ENCODE measurements around the gene ANXA11. TPM values are rescaled to one million over a fixed set of nuclear protein-coding genes. Genes with fewer than 3 reads are reported as not detected.
A peak's percentile ranks its signal among the peaks of the same experiment; 100 is the strongest.

ANXA11 gene
- total RNA-seq, 1 experiment from 2014 or later = 327 TPM

DNA sequence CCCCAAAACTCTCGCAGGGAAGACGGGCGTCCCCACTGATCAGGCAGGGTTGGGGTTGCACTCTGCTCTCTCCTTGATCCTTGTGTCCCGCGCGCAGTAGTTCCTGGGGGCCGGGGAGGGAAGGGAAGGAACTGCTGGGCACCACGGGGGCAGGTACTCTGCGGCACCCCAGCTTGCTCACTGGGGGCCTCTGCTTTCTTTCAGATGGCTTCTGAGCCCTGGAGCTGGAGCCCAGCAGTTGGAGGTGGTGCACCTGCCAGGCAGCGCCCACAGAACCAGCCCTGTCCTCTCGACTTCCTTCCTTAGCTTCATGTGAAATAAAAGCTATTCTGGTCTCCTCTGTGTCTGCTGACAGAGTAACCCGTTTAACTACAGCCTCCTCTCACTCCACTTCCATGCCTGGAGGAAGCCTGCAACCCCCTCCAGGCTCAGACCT, 60.6 kb downstream of the ANXA11 start:
- TF ChIP-seq CTCF (IDR thresholded peaks at IDR 0.05; ENCODE audit: insufficient read depth in 1 of 2, low read depth in 1 of 2, low read length in 1 of 2, severe bottlenecking in 1 of 2, unreplicated experiment in 1 of 2) = no peak
- Histone ChIP-seq H3K4me1 (no peaks in the 10 kb centered on the region), H3K36me3 (ENCODE audit: control insufficient read depth, insufficient read depth, low read length) (no peaks in the 10 kb centered on the region), H3K27me3 (replicated peaks; ENCODE audit: control insufficient read depth, insufficient read depth, low read length) (no peaks in the 10 kb centered on the region), H3K4me3 (ENCODE audit: low read depth, low read length) (peak overlapping the region; percentile 30), H3K9me3 (no peaks in the 10 kb centered on the region)
- Mint-ChIP-seq H3K27ac (ENCODE audit: unreplicated experiment) (peak overlapping the region; percentile 79), H3K27me3 (ENCODE audit: insufficient read depth, unreplicated experiment) (peaks cover 2% of the 10 kb centered on the region), H3K36me3 (ENCODE audit: insufficient read depth, unreplicated experiment) (peaks cover 61% of the 10 kb centered on the region), H3K4me1 (ENCODE audit: low read depth, unreplicated experiment) (peaks cover 8% of the 10 kb centered on the region), H3K4me3 (ENCODE audit: unreplicated experiment) (peak overlapping the region; percentile 74), H3K9me3 (ENCODE audit: unreplicated experiment) (no peaks in the 10 kb centered on the region)
- BruUV-seq (replicated peaks) = no TSS peak
- POLR2A ChIA-PET = interaction anchor here (0.6 kb wide), 1 partner anchor 54 kb away, joined by 3 read pairs; no protein-coding TSS in a partner anchor
- peak in 1 of 2 experiments; percentile 20 for DNase-seq
- intact Hi-C loops (cut with micrococcal nuclease; ENCODE audit: unreplicated experiment) = loop anchor here (5.0 to 10.0 kb wide), 2 partner anchors 63 to 640 kb away; partner anchors contain the start of gene ANXA11
- CTCF ChIA-PET = interaction anchor here (0.6 to 2.1 kb wide), 6 partner anchors 10 to 770 kb away, joined by 3 to 27 read pairs (median 6); no protein-coding TSS in a partner anchor

DNA sequence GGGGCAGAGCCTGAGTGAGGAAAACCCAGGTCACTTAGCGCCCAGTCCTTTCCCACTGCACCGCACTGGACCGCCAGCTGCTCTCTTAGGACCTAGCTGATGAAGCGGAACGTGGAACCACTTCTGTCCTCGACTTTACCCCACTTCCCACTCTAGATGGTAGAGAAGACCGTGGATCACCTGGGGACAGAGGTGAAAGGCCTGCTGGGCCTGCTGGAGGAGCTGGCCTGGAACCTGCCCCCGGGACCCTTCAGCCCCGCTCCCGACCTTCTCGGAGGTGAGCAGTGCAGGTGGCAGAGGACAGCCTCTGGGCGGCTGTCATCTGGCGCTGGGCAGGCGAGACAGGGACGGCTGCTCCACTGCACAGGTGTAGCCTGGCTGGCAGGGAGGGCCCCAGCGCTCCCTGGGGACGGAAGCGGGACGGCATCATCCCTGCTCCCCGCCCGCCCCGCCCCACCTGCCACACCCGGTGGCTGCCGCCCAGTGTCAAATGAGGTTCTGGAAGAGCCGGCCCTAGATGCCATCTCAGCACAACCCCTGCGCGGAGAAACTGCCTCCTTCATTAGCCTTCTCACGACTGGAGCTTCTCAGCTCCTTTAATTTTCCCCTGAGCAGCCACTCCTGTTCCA, 61.2 kb downstream of the ANXA11 start:
- CTCF ChIA-PET = interaction anchor here (0.6 to 2.1 kb wide), 14 partner anchors 10 to 770 kb away, joined by 3 to 27 read pairs (median 4); partner anchors contain the start of gene PLAC9
- Mint-ChIP-seq H3K36me3 (ENCODE audit: insufficient read depth, unreplicated experiment) (peaks cover 57% of the 10 kb centered on the region), H3K27me3 (ENCODE audit: insufficient read depth, unreplicated experiment) (peaks cover 2% of the 10 kb centered on the region), H3K4me1 (ENCODE audit: low read depth, unreplicated experiment) (peaks cover 8% of the 10 kb centered on the region), H3K27ac (ENCODE audit: unreplicated experiment) (peak overlapping the region; percentile 79), H3K4me3 (ENCODE audit: unreplicated experiment) (peak overlapping the region; percentile 74), H3K9me3 (ENCODE audit: unreplicated experiment) (no peaks in the 10 kb centered on the region)
- Histone ChIP-seq H3K27me3 (replicated peaks; ENCODE audit: control insufficient read depth, insufficient read depth, low read length) (no peaks in the 10 kb centered on the region), H3K36me3 (ENCODE audit: control insufficient read depth, insufficient read depth, low read length) (no peaks in the 10 kb centered on the region), H3K4me3 (ENCODE audit: low read depth, low read length) (peak overlapping the region; percentile 30), H3K9me3 (no peaks in the 10 kb centered on the region), H3K4me1 (no peaks in the 10 kb centered on the region)
- TF ChIP-seq CTCF (IDR thresholded peaks at IDR 0.05; ENCODE audit: insufficient read depth in 1 of 2, low read depth in 1 of 2, low read length in 1 of 2, severe bottlenecking in 1 of 2, unreplicated experiment in 1 of 2) = no peak
- intact Hi-C loops (cut with micrococcal nuclease; ENCODE audit: unreplicated experiment) = loop anchor here (5.0 to 10.0 kb wide), 2 partner anchors 63 to 639 kb away; partner anchors contain the start of gene ANXA11
- DNase-seq = peak; percentile 60 to 70
- POLR2A ChIA-PET = interaction anchor here (0.6 to 0.8 kb wide), 2 partner anchors 55 to 60 kb away, joined by 3 to 4 read pairs; no protein-coding TSS in a partner anchor
- no TSS peak for BruUV-seq (replicated peaks)

- peaks cover 2% of the 10 kb centered on the region for H3K27me3 Mint-ChIP-seq (ENCODE audit: insufficient read depth, unreplicated experiment)
- no peak overlapping the region for H3K4me3 Mint-ChIP-seq (ENCODE audit: unreplicated experiment)
- Histone ChIP-seq H3K4me3 (ENCODE audit: low read depth, low read length) (no peak overlapping the region), H3K4me1 (no peaks in the 10 kb centered on the region), H3K27me3 (replicated peaks; ENCODE audit: control insufficient read depth, insufficient read depth, low read length) (no peaks in the 10 kb centered on the region), H3K9me3 (no peaks in the 10 kb centered on the region), H3K36me3 (ENCODE audit: control insufficient read depth, insufficient read depth, low read length) (no peaks in the 10 kb centered on the region)
- no peak overlapping the region for H3K27ac Mint-ChIP-seq (ENCODE audit: unreplicated experiment)
- no peaks in the 10 kb centered on the region for H3K9me3 Mint-ChIP-seq (ENCODE audit: unreplicated experiment)
- TF ChIP-seq CTCF (IDR thresholded peaks at IDR 0.05; ENCODE audit: insufficient read depth in 1 of 2, low read depth in 1 of 2, low read length in 1 of 2, severe bottlenecking in 1 of 2, unreplicated experiment in 1 of 2) = no peak
- no TSS peak for BruUV-seq (replicated peaks)
- CTCF ChIA-PET = no interaction called here
- H3K36me3 Mint-ChIP-seq (ENCODE audit: insufficient read depth, unreplicated experiment) = peaks cover 42% of the 10 kb centered on the region
- peaks cover 8% of the 10 kb centered on the region for H3K4me1 Mint-ChIP-seq (ENCODE audit: low read depth, unreplicated experiment)
- POLR2A ChIA-PET = no interaction called here
- no peak for DNase-seq
- intact Hi-C loops (cut with micrococcal nuclease; ENCODE audit: unreplicated experiment) = loop anchor here (5.0 to 10.0 kb wide), 2 partner anchors 65 to 637 kb away; partner anchors contain the start of gene ANXA11
These were observed 63.5 kb downstream of the ANXA11 start for GRCh38 chr10:80141696-80142460.
